Endothelial cell of umbilical vein (primary cell): ENCODE measurements around the gene ERGIC1. TPM values are rescaled to one million over a fixed set of nuclear protein-coding genes. Genes with fewer than 3 reads are reported as not detected.

ENCODE experiments used
- BruUV-seq: library from RNA; stranded (reverse); fragments of 400-500 nt; replicated peaks from 2 replicates; lab custom pipeline; 2021; lab: Mats Ljungman, UMichigan
- CTCF ChIA-PET: fragments of 300-600, 350-600 bp; sonication (Branson Sonifier 250); formaldehyde crosslinking; loops from one replicate; lab custom pipeline; 2021; ENCODE audit warnings: antibody characterized with exemption, inconsistent platforms; lab: Charles Lee
- POLR2A ChIA-PET: fragments of 300-600, 350-600 bp; sonication (Branson Sonifier 250); formaldehyde crosslinking; loops from one replicate; lab custom pipeline; 2021; ENCODE audit warnings: antibody characterized with exemption, inconsistent platforms; lab: Charles Lee
- DNase-seq: peaks from one replicate; pipeline ENCODE4 v3.0.0-alpha.2; 2011; ENCODE audit warnings: low read depth, low spot score
- FAIRE-seq: peaks from 2 replicates; lab custom pipeline; 2011; peaks lifted over from hg19 to GRCh38; lab: Jason Lieb, UNC
- H2AFZ ChIP-seq: 2 replicates; pipeline ENCODE4 v1.6.0; 2012; ENCODE audit warnings: low read depth, low read length, control low read depth, inconsistent platforms
- H3K27ac ChIP-seq: 2 replicates; pipeline ENCODE4 v1.5.1; 2011; ENCODE audit warnings: low read depth, mild to moderate bottlenecking, control low read depth, low read length, moderate library complexity; ENCODE audit not compliant: insufficient read depth
- H3K27me3 ChIP-seq, 2 experiments: 2 replicates each; pipeline versions ENCODE4 v1.6.0 to v1.6.1; 2011; ENCODE audit warnings: low read length in 2 of 2, mixed read lengths in 1 of 2; ENCODE audit not compliant: control insufficient read depth in 2 of 2, insufficient read depth in 2 of 2
- H3K36me3 ChIP-seq, 2 experiments: 2 replicates in 1 of 2; 3 replicates in 1 of 2; pipeline ENCODE4 v1.5.1; 2011; ENCODE audit warnings: low read length in 2 of 2, mild to moderate bottlenecking in 1 of 2, moderate library complexity in 1 of 2; ENCODE audit not compliant: control insufficient read depth in 2 of 2, insufficient read depth in 2 of 2; ENCODE audit errors: extremely low read depth in 1 of 2
- H3K4me1 ChIP-seq: 3 replicates; pipeline ENCODE4 v1.5.1; 2011; ENCODE audit warnings: mild to moderate bottlenecking, low read length; ENCODE audit not compliant: control insufficient read depth, insufficient read depth; ENCODE audit errors: extremely low read depth
- H3K4me2 ChIP-seq: 2 replicates; pipeline ENCODE4 v1.6.1; 2011; ENCODE audit warnings: low read length, control low read depth, mixed read lengths; ENCODE audit not compliant: insufficient read depth
- H3K4me3 ChIP-seq, 3 experiments: fragments of 200-600 bp in 1 of 3; sonication (generic), shearing (Covaris generic) in 1 of 3; replicated peaks in 1 of 3; 2 replicates each; pipeline ENCODE4 v1.5.1; 2011 to 2016; ENCODE audit warnings: control low read depth in 3 of 3, low read length in 3 of 3, mild to moderate bottlenecking in 2 of 3, inconsistent platforms in 1 of 3, low read depth in 1 of 3, moderate library complexity in 1 of 3; ENCODE audit not compliant: insufficient read depth in 1 of 3
- H3K79me2 ChIP-seq: 2 replicates; pipeline ENCODE4 v1.6.0; 2012; ENCODE audit warnings: low read length, inconsistent platforms; ENCODE audit not compliant: control insufficient read depth, insufficient read depth
- H3K9ac ChIP-seq: replicated peaks from 2 replicates; pipeline ENCODE3; 2011; ENCODE audit warnings: low read length, control low read depth; ENCODE audit not compliant: insufficient read depth; ENCODE audit errors: extremely low read depth
- H3K9me1 ChIP-seq: replicated peaks from 3 replicates; pipeline ENCODE4 v1.6.0; 2011; ENCODE audit warnings: mild to moderate bottlenecking, low read length; ENCODE audit not compliant: control insufficient read depth, insufficient read depth; ENCODE audit errors: extremely low read depth
- H3K9me3 ChIP-seq: replicated peaks from 2 replicates; pipeline ENCODE4 v1.5.1; 2012; ENCODE audit warnings: low read length, inconsistent platforms; ENCODE audit not compliant: control insufficient read depth, insufficient read depth
- H4K20me1 ChIP-seq: replicated peaks from 2 replicates; pipeline ENCODE3; 2011; ENCODE audit warnings: mild to moderate bottlenecking, low read length; ENCODE audit not compliant: control insufficient read depth, insufficient read depth; ENCODE audit errors: extremely low read depth
- CTCF ChIP-seq, 2 donors: IDR thresholded peaks; 1 replicate in 1 of 2; 2 replicates in 1 of 2; pipeline ENCODE4 v1.5.1; 2011; ENCODE audit warnings: low read length in 2 of 2, mild to moderate bottlenecking in 2 of 2, moderate library complexity in 2 of 2, control low read depth in 1 of 2, inconsistent platforms in 1 of 2, low read depth in 1 of 2; ENCODE audit not compliant: insufficient read depth in 1 of 2; ENCODE audit errors: extremely low read depth in 1 of 2
- EZH2 ChIP-seq: IDR thresholded peaks from 2 replicates; pipeline ENCODE4 v1.6.1; 2012; ENCODE audit warnings: borderline replicate concordance, low read depth, mild to moderate bottlenecking, moderate library complexity, low read length, inconsistent platforms; ENCODE audit not compliant: severe bottlenecking
- FOS ChIP-seq: IDR thresholded peaks from 2 replicates; pipeline ENCODE4 v1.6.1; 2011; ENCODE audit warnings: mild to moderate bottlenecking, low read length, moderate library complexity, borderline replicate concordance; ENCODE audit not compliant: insufficient read depth
- GATA2 ChIP-seq: IDR thresholded peaks from 2 replicates; pipeline ENCODE4 v1.7.0; 2011; ENCODE audit warnings: low read depth, mild to moderate bottlenecking, moderate library complexity, mixed read lengths, low read length; ENCODE audit not compliant: insufficient read length, insufficient read depth
- JUN ChIP-seq: IDR thresholded peaks from 2 replicates; pipeline ENCODE4 v1.6.1; 2011; ENCODE audit warnings: borderline replicate concordance, low read depth; ENCODE audit not compliant: insufficient read length, insufficient read depth
- MAX ChIP-seq: IDR thresholded peaks from 2 replicates; pipeline ENCODE4 v1.6.1; 2011; ENCODE audit not compliant: insufficient read depth, insufficient read length
- MYC ChIP-seq: IDR thresholded peaks from one replicate; pipeline ENCODE4 v1.6.1; 2011; ENCODE audit warnings: mild to moderate bottlenecking, low read depth, low read length
- POLR2A ChIP-seq: IDR thresholded peaks from 2 replicates; pipeline ENCODE4 v1.6.1; 2012; ENCODE audit warnings: low read depth, mild to moderate bottlenecking, control low read depth, low read length
- POLR2AphosphoS5 ChIP-seq: IDR thresholded peaks from 2 replicates; pipeline ENCODE4 v1.6.1; 2012; ENCODE audit warnings: low read depth, mild to moderate bottlenecking, control low read depth, low read length, moderate library complexity; ENCODE audit not compliant: insufficient read depth
- dilution Hi-C: fragments of 300-500 bp; cut with MboI; formaldehyde crosslinking; loops from one replicate; pipeline ENCODE4 v1.15.0; 2019; ENCODE audit warnings: low sequenced_read_pairs; ENCODE audit not compliant: extremely low pct_ligation_motif_present
- intact Hi-C: fragments of 100-400 bp; cut with micrococcal nuclease; formaldehyde crosslinking; loops from one replicate; pipeline ENCODE4 v1.10.0; 2022
- polyA plus RNA-seq, 4 experiments: library from polyadenylated mRNA; depleted of rRNA in 3 of 4; stranded (reverse) in 3 of 4; unstranded in 1 of 4; fragments of >200 nt; gene quantifications; 2 replicates each; pipeline versions ENCODE4 v1.2.1 to v1.2.3, GENCODE V29; 2011 to 2012; ENCODE audit warnings: missing spikeins in 1 of 4
- total RNA-seq: library from RNA; stranded (reverse); gene quantifications from 2 replicates; pipeline ENCODE4 v1.2.3, GENCODE V29; 2021

Gene ERGIC1
- total and polyA plus RNA-seq, 2 donors (not counting 3 experiments of a cell fraction or from before 2014, with no cell fraction given): 105 to 109 TPM

GRCh38 chr5:172815631-172816030 lies 18.4 kb upstream of the ERGIC1 start:
- dilution Hi-C loops: no loop called here

More at GRCh38 chr5:172815631-172816030, 18.4 kb upstream of the ERGIC1 start:
- FAIRE-seq: no peak
- H3K79me2 ChIP-seq: no peaks in the 10 kb centered on the region
- BruUV-seq: no TSS peak
- POLR2A ChIA-PET: no interaction called here
- H4K20me1 ChIP-seq: no peaks in the 10 kb centered on the region
- no peaks in the 10 kb centered on the region for H3K9me1 ChIP-seq
- no peak overlapping the region for H3K4me3 ChIP-seq
- no peaks in the 10 kb centered on the region for H3K9me3 ChIP-seq
- no peak for DNase-seq
- no peaks in the 10 kb centered on the region for H3K36me3 ChIP-seq
- no peak overlapping the region for H3K4me2 ChIP-seq
- no peak overlapping the region for H3K27ac ChIP-seq
- TF ChIP-seq POLR2A (no peak), FOS (no peak), MYC (no peak), GATA2 (no peak), POLR2AphosphoS5 (no peak), CTCF (IDR thresholded peaks at IDR 0.05; ENCODE audit: extremely low read depth in 1 of 2, insufficient read depth in 1 of 2, low read depth in 1 of 2, low read length in 2 of 2) (no peak), MAX (no peak), EZH2 (no peak), JUN (no peak)
- H3K9ac ChIP-seq: no peak overlapping the region
- CTCF ChIA-PET: interaction anchor here (1.0 kb wide), 1 partner anchor 8 kb away, joined by 3 read pairs; no protein-coding TSS in a partner anchor
- no peak overlapping the region for H2AFZ ChIP-seq
- no peaks in the 10 kb centered on the region for H3K27me3 ChIP-seq
- no peaks in the 10 kb centered on the region for H3K4me1 ChIP-seq
- intact Hi-C loops: no loop called here
